Lower leg skin (tissue), 4 donors: Measurements from ENCODE around the gene HSPB6. TPM values are rescaled to one million over a fixed set of nuclear protein-coding genes. Genes with fewer than 3 reads are reported as not detected.

Experiments used
- DNase-seq, 2 donors: peaks; one replicate each; pipeline ENCODE4 v3.0.0-alpha.2; 2019; ENCODE audit warnings: low spot score in 2 of 2
- H3K4me3 ChIP-seq: fragments of 200-600 bp; sonication (generic); 2 replicates; pipeline ENCODE4 v1.5.1; 2017; ENCODE audit warnings: mild to moderate bottlenecking, low read depth; ENCODE audit not compliant: poor library complexity, severe bottlenecking
- POLR2A ChIP-seq, 2 donors: fragments of 450-650 bp; IDR thresholded peaks; one replicate each; pipeline ENCODE4 v1.6.1; 2016 to 2017; ENCODE audit warnings: antibody characterized with exemption in 2 of 2, mild to moderate bottlenecking in 1 of 2, moderate library complexity in 1 of 2
- WGBS, 2 donors: methylation state at CpG; one replicate each; pipeline ENCODE4 v1.1.5; 2018; 5-methylcytosine and 5-hydroxymethylcytosine counted together
- intact Hi-C: fragments of 100-400 bp; cut with DNase I; formaldehyde crosslinking; loops from one replicate; pipeline ENCODE4 v1.15.0; 2023; ENCODE audit warnings: low total_unique reads
- total RNA-seq, 4 donors: library from RNA; depleted of rRNA; stranded (reverse); fragments of >200 nt; gene quantifications; one replicate each; pipeline ENCODE4 v1.1.0, GENCODE V29; 2016
- TF ChIP-seq, protein P1 (sequence below), 3 donors: fragments of 450-650 bp; IDR thresholded peaks; one replicate each; pipeline ENCODE4 v1.5.1; 2016; ENCODE audit warnings: antibody characterized with exemption in 3 of 3, mild to moderate bottlenecking in 3 of 3, moderate library complexity in 2 of 3

Gene HSPB6
- total RNA-seq, 4 donors from 2014 or later = 2.5 to 9.4 (median 3.9) TPM

DNA sequence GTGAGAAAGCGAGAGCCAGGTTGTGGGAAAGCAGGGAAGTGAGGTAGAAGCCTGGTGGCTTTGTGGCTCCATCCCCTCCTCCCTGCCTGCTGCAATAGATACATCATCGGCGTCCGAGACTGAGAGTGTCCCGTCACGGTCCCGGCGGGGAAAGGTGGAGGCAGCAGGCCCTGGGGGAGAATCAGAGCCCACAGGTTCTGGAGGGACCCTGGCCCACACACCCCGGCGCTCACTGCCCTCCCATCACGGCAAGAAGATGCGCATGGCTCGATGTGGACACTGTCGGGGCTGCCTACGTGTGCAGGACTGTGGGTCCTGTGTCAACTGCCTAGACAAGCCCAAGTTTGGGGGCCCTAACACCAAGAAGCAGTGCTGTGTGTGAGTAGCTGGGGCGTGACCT lies 33.9 kb downstream of the HSPB6 start:
- intact Hi-C loops = no loop called here

DNA sequence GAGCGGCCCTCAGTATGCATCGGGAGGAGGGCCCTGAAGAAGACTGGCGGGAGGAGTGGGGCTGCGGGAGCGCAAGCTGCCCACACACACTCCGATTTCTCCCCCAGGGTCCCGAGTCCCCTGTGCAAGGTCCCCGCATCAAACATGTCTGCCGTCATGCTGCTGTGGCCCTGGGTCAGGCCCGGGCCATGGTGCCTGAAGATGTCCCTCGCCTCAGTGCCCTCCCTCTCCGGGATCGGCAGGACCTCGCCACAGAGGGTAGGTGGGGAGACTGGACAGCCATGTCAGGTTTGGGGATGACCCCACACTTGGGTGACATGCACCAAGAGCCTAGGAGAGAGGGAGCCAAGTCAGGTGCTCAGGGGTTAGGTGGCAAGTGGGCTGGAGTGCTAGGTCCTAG lies 34.4 kb downstream of the HSPB6 start:
- TF ChIP-seq, protein P1, sequence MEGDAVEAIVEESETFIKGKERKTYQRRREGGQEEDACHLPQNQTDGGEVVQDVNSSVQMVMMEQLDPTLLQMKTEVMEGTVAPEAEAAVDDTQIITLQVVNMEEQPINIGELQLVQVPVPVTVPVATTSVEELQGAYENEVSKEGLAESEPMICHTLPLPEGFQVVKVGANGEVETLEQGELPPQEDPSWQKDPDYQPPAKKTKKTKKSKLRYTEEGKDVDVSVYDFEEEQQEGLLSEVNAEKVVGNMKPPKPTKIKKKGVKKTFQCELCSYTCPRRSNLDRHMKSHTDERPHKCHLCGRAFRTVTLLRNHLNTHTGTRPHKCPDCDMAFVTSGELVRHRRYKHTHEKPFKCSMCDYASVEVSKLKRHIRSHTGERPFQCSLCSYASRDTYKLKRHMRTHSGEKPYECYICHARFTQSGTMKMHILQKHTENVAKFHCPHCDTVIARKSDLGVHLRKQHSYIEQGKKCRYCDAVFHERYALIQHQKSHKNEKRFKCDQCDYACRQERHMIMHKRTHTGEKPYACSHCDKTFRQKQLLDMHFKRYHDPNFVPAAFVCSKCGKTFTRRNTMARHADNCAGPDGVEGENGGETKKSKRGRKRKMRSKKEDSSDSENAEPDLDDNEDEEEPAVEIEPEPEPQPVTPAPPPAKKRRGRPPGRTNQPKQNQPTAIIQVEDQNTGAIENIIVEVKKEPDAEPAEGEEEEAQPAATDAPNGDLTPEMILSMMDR (IDR thresholded peaks at IDR 0.05) = no peak
- TF ChIP-seq POLR2A (IDR thresholded peaks at IDR 0.05) = no peak
- intact Hi-C loops = no loop called here
- 93 to 94% methylated on average over 14 of the region's 14 CpGs for WGBS, 2 donors
- H3K4me3 ChIP-seq = no peak overlapping the region
- no peak for DNase-seq

More for the DNA sequence above, 33.9 kb downstream of the HSPB6 start:
- WGBS, 2 donors = 92 to 94% methylated on average over 16 of the region's 16 CpGs
- no peak for TF ChIP-seq POLR2A (IDR thresholded peaks at IDR 0.05)
- TF ChIP-seq, protein P1 (IDR thresholded peaks at IDR 0.05) = no peak
- DNase-seq = no peak
- H3K4me3 ChIP-seq = no peak overlapping the region

DNA sequence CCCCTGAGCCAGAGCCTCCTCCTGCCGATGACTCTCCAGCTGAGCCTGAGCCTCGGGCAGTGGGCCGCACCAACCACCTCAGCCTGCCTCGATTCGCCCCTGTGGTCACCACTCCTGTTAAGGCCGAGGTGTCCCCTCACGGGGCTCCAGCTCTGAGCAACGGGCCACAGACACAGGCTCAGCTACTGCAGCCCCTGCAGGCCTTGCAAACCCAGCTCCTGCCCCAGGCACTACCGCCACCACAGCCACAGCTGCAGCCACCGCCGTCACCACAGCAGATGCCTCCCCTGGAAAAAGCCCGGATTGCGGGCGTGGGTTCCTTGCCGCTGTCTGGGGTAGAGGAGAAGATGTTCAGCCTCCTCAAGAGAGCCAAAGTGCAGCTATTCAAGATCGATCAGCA lies 35.5 kb downstream of the HSPB6 start:
- 88 to 91% methylated on average over 16 of the region's 16 CpGs for WGBS, 2 donors
- no peak for DNase-seq
- H3K4me3 ChIP-seq = no peak overlapping the region
- intact Hi-C loops = no loop called here
- TF ChIP-seq, protein P1 (IDR thresholded peaks at IDR 0.05) = no peak
- TF ChIP-seq POLR2A (IDR thresholded peaks at IDR 0.05) = no peak

DNA sequence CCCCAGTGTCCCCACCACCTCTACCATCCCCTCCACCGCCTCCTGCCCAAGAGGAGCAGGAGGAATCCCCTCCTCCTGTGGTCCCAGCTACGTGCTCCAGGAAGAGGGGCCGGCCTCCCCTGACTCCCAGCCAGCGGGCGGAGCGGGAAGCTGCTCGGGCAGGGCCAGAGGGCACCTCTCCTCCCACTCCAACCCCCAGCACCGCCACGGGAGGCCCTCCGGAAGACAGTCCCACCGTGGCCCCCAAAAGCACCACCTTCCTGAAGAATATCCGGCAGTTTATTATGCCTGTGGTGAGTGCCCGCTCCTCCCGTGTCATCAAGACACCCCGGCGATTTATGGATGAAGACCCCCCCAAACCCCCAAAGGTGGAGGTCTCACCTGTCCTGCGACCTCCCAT lies 36.2 kb downstream of the HSPB6 start:
- intact Hi-C loops = no loop called here
- no peak for TF ChIP-seq POLR2A (IDR thresholded peaks at IDR 0.05)
- 80 to 83% methylated on average over 17 of the region's 17 CpGs for WGBS, 2 donors
- no peak overlapping the region for H3K4me3 ChIP-seq
- DNase-seq = no peak

DNA sequence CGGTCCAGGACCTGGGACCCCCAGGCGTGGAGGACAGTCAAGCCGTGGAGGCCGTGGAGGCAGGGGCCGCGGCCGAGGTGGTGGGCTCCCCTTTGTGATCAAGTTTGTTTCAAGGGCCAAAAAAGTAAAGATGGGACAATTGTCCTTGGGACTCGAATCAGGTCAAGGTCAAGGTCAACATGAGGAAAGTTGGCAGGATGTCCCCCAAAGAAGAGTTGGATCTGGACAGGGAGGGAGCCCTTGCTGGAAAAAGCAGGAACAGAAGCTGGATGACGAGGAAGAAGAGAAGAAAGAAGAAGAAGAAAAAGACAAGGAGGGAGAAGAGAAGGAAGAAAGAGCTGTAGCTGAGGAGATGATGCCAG lies 36.7 kb downstream of the HSPB6 start:
- TF ChIP-seq, protein P1 (IDR thresholded peaks at IDR 0.05) = no peak
- TF ChIP-seq POLR2A (IDR thresholded peaks at IDR 0.05) = no peak
- H3K4me3 ChIP-seq = no peak overlapping the region
- intact Hi-C loops = no loop called here
- WGBS, 2 donors = 88% methylated on average over 9 of the region's 9 CpGs
- DNase-seq = no peak

DNA sequence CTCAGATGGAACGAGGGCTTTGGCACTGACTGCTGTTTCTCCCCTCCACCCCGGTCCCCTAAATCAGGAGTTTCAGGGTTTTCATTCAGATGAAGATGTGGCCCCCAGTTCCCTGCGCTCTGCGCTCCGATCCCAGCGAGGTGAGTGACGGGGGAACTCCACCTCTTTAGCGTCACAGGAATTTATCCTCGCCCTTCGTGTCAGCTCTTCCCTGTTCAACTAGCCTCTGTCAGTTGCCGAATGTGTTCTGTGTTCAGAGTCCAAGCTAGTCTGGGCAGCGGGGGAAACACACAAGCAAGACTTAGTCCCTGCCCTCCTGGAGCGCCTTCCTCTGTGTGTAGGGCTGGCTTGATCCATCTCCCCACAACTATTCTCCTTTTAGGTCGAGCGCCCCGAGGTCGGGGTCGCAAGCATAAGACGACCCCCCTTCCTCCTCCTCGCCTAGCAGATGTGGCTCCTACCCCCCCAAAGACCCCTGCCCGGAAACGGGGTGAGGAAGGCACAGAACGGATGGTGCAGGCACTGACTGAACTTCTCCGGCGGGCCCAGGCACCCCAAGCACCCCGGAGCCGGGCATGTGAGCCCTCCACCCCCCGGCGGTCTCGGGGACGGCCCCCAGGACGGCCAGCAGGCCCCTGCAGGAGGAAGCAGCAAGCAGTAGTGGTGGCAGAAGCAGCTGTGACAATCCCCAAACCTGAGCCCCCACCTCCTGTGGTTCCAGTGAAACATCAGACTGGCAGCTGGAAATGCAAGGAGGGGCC lies 37.2 kb downstream of the HSPB6 start:
- 88% methylated on average over 32 of the region's 32 CpGs for WGBS, 2 donors
- no peak for DNase-seq
- no peak for TF ChIP-seq POLR2A (IDR thresholded peaks at IDR 0.05)
- TF ChIP-seq, protein P1 (IDR thresholded peaks at IDR 0.05) = no peak
- H3K4me3 ChIP-seq = no peak overlapping the region
- intact Hi-C loops = no loop called here
